ENCODE measurements around the gene TTC19. TPM values are rescaled to one million over a fixed set of nuclear protein-coding genes. Genes with fewer than 3 reads are reported as not detected.

Gene TTC19
- total and polyA plus RNA-seq, 2 of the 8 experiments (the other 6 are each of a cell fraction or from before 2014, with no cell fraction given) = 11.8 to 55.0 TPM

DNA sequence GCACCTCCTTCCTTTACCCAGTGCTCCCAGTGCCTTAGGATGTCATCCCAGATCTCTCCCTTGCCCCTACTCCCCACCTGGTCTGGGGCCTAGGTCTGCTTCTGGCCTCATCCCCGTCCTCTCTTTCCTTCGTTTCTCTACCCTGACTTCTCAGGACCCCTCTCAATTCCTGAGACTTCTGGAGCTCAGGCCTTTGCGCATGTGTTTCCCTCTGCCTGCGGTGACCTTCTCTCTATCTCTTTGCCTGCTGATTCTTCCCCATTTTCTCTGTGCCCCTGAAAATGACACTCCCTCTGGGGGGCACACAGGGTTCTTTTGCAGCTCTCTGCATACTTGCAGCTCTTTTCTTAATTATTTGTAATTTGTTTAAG is 41.2 kb upstream of the TTC19 start (continued):
- no peak for TF ChIP-seq CTBP2 (IDR thresholded peaks at IDR 0.05; ENCODE audit: borderline replicate concordance, insufficient read depth, insufficient read length, low read length)
- TF ChIP-seq, protein P1, sequence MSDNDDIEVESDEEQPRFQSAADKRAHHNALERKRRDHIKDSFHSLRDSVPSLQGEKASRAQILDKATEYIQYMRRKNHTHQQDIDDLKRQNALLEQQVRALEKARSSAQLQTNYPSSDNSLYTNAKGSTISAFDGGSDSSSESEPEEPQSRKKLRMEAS (IDR thresholded peaks at IDR 0.05) = no peak
- TF ChIP-seq, protein P2, sequence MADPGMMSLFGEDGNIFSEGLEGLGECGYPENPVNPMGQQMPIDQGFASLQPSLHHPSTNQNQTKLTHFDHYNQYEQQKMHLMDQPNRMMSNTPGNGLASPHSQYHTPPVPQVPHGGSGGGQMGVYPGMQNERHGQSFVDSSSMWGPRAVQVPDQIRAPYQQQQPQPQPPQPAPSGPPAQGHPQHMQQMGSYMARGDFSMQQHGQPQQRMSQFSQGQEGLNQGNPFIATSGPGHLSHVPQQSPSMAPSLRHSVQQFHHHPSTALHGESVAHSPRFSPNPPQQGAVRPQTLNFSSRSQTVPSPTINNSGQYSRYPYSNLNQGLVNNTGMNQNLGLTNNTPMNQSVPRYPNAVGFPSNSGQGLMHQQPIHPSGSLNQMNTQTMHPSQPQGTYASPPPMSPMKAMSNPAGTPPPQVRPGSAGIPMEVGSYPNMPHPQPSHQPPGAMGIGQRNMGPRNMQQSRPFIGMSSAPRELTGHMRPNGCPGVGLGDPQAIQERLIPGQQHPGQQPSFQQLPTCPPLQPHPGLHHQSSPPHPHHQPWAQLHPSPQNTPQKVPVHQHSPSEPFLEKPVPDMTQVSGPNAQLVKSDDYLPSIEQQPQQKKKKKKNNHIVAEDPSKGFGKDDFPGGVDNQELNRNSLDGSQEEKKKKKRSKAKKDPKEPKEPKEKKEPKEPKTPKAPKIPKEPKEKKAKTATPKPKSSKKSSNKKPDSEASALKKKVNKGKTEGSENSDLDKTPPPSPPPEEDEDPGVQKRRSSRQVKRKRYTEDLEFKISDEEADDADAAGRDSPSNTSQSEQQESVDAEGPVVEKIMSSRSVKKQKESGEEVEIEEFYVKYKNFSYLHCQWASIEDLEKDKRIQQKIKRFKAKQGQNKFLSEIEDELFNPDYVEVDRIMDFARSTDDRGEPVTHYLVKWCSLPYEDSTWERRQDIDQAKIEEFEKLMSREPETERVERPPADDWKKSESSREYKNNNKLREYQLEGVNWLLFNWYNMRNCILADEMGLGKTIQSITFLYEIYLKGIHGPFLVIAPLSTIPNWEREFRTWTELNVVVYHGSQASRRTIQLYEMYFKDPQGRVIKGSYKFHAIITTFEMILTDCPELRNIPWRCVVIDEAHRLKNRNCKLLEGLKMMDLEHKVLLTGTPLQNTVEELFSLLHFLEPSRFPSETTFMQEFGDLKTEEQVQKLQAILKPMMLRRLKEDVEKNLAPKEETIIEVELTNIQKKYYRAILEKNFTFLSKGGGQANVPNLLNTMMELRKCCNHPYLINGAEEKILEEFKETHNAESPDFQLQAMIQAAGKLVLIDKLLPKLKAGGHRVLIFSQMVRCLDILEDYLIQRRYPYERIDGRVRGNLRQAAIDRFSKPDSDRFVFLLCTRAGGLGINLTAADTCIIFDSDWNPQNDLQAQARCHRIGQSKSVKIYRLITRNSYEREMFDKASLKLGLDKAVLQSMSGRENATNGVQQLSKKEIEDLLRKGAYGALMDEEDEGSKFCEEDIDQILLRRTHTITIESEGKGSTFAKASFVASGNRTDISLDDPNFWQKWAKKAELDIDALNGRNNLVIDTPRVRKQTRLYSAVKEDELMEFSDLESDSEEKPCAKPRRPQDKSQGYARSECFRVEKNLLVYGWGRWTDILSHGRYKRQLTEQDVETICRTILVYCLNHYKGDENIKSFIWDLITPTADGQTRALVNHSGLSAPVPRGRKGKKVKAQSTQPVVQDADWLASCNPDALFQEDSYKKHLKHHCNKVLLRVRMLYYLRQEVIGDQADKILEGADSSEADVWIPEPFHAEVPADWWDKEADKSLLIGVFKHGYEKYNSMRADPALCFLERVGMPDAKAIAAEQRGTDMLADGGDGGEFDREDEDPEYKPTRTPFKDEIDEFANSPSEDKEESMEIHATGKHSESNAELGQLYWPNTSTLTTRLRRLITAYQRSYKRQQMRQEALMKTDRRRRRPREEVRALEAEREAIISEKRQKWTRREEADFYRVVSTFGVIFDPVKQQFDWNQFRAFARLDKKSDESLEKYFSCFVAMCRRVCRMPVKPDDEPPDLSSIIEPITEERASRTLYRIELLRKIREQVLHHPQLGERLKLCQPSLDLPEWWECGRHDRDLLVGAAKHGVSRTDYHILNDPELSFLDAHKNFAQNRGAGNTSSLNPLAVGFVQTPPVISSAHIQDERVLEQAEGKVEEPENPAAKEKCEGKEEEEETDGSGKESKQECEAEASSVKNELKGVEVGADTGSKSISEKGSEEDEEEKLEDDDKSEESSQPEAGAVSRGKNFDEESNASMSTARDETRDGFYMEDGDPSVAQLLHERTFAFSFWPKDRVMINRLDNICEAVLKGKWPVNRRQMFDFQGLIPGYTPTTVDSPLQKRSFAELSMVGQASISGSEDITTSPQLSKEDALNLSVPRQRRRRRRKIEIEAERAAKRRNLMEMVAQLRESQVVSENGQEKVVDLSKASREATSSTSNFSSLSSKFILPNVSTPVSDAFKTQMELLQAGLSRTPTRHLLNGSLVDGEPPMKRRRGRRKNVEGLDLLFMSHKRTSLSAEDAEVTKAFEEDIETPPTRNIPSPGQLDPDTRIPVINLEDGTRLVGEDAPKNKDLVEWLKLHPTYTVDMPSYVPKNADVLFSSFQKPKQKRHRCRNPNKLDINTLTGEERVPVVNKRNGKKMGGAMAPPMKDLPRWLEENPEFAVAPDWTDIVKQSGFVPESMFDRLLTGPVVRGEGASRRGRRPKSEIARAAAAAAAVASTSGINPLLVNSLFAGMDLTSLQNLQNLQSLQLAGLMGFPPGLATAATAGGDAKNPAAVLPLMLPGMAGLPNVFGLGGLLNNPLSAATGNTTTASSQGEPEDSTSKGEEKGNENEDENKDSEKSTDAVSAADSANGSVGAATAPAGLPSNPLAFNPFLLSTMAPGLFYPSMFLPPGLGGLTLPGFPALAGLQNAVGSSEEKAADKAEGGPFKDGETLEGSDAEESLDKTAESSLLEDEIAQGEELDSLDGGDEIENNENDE (IDR thresholded peaks at IDR 0.05; ENCODE audit: insufficient replicate concordance, low read length) = no peak
- TF ChIP-seq KDM4A (IDR thresholded peaks at IDR 0.05; ENCODE audit: low read depth, low read length, severe bottlenecking) = no peak

Data from H1 (cell line).